Measurements from ENCODE around the gene MAP3K8.
A peak's percentile ranks its signal among the peaks of the same experiment; 100 is the strongest.

MAP3K8 gene

GRCh38 chr10:30505543-30506298 is 71.7 kb downstream of the MAP3K8 start:
- no peak for TF ChIP-seq CTCF (IDR thresholded peaks at IDR 0.05; ENCODE audit: insufficient read depth, low read depth, low read length, missing control alignments)
- H3K4me3 ChIP-seq (ENCODE audit: low read length), result no peak overlapping the region
- no peak for DNase-seq (ENCODE audit: low read depth)

GRCh38 chr10:30509508-30509907 is 75.5 kb downstream of the MAP3K8 start:
- H3K4me3 ChIP-seq (ENCODE audit: low read length), result no peak overlapping the region
- DNase-seq (ENCODE audit: low read depth), result no peak
- TF ChIP-seq CTCF (IDR thresholded peaks at IDR 0.05; ENCODE audit: insufficient read depth, low read depth, low read length, missing control alignments), result no peak

GRCh38 chr10:30510184-30510931 is 76.4 kb downstream of the MAP3K8 start:
- TF ChIP-seq CTCF (IDR thresholded peaks at IDR 0.05; ENCODE audit: insufficient read depth, low read depth, low read length, missing control alignments), result no peak
- H3K4me3 ChIP-seq (ENCODE audit: low read length), result no peak overlapping the region
- DNase-seq (ENCODE audit: low read depth), result peak; percentile 61

GRCh38 chr10:30510932-30511700 is 77.1 kb downstream of the MAP3K8 start:
- no peak overlapping the region for H3K4me3 ChIP-seq (ENCODE audit: low read length)
- DNase-seq (ENCODE audit: low read depth), result no peak
- no peak for TF ChIP-seq CTCF (IDR thresholded peaks at IDR 0.05; ENCODE audit: insufficient read depth, low read depth, low read length, missing control alignments)
